Inflammatory macrophage treated with lipopolysaccharide for 1 hour (primary cell): ENCODE data around the gene GALNT16.
"Not testable (repeated sequence)": the region's sequence is repeated elsewhere in the genome, so short reads cannot be mapped to it uniquely, and the experiment has no call there.

ENCODE experiments used
- DNase-seq, 2 donors: peaks; one replicate each; pipeline ENCODE4 v3.0.0-alpha.2; 2020 to 2022

Gene GALNT16

DNA sequence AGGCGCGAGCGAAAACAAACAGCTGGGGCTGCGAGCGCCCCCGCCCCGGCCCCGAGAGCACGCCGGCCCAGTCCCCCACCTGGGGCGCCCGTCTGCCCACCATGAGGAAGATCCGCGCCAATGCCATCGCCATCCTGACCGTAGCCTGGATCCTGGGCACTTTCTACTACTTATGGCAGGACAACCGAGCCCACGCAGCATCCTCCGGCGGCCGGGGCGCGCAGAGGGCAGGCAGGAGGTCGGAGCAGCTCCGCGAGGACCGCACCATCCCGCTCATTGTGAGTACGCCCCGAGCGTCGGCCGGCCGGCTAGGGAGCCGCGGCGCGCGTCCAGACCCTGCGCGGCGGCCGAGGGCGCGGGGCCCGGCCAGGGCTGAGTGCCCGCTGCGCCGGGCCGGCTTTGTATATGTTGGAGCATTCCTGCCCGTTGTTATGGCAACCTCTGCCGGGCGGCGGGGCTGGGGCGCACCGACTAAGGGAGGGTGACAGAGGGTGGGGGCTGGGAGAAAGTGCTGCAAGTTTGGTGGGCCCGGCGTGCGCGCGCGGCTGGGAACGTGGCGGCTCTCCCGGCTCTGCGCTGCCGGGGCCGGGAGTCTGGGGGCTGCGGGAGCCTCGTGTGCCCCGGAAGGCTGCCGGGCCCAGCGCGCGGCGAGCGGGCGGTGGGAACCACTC lies 367 bp downstream of the GALNT16 start:
- no peak for DNase-seq

DNA sequence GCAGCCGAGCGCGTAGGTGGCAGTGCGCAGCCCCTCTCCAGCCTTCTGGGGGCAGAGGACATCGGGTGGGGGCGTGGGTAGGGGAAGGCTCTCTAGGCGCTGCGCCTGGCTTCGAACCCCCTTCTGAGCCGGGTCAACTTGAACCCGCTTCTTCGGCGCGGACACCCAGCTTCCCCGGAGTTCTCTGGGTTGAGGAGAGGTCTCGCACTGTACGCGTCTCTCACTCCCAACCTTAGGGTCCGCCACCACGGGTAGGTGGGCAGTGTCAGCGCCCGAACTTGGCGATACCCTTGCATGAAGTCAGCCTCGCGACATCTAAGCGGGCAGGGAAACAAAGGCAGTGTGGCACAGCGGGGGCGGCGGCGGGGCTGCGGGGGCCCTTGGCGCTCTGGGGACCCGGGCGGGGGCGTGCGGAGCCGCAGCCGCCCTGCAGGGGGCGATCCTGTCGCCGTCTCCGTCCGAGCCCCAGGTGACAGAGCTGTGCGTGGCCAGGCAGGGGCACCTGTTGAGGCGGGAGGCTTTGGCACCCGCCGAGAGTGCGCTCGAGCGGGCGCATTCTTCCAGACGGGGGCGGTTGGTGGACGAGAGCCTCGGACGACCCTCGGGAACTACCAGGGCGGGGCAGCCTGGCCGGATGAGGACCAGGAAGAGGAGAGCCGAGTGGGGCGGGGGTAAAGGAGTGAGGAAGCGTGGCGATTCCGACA lies 1.1 kb downstream of the GALNT16 start:
- no peak for DNase-seq

DNA sequence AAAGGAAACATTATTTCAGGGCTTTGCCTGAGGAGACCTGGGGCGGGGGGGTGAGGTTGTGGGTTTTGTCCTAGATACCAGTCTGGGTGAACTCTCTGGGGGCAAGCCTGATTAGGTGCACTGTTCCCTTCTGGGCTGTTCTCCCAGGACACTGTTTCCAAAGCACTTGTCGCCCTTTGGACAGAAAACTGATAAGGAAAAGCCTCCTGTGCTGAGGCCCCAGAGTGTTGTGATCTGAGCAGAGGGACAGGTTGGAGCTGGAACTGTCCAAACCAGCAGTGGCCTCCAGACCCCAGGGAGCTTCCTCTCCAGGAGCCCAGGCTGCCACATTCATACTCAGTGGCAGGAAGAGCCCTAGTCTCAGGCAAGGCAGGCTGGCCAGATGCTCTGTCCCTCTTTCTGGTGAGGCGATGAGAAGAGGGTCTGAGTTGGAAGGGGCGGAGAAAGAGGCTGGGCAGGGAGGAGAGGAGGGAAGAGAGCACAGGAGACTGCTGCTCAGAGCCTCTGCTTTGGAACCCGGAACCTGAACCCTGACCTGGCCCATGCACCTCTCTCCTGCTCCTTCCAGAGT lies 1.9 kb downstream of the GALNT16 start:
- no peak for DNase-seq

DNA sequence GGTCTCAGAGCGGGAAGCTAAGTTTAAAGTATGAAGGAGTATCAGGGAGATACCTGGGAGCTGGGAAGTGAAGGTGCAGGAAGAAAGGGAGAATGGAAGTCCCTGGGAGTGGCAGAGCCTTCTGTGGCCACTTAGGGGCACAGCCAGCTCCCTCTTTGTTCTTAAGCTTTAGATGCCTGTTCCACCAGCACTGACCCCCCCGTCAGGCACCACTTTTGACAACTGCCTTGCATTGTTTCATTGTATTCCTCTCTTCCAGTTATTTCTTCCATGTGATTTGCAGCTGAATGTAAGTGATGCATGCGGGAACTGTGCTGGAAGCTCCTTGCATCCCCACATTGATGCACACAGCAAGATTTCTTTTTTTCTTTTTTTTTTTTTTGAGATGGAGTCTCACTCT lies 2.6 kb downstream of the GALNT16 start:
- DNase-seq, result no peak

DNA sequence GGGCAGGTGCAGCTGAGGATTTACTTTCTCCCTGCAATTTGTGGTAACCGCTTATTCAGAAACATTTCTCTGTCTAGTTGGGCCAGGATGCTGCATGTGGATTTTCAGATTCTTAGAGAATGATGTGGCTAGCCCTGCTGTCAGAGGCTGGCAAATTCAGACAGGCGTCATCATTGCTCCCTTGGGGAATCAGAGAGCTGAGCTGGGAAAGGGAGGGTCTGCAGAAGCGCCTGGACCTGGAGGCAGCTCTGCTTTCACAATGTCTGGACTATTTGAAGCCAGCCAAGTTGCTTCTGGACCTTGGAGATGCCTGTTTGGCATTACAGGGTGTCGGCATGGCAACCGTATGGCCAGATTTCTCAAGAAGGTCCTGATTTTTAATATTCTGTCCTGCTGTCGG lies 3.4 kb downstream of the GALNT16 start:
- DNase-seq, result no peak

- DNase-seq, result no peak
Measured at GRCh38 chr14:69263771-69264170, 3.8 kb downstream of the GALNT16 start.

- no peak for DNase-seq
Measured at GRCh38 chr14:69266572-69267345, 6.8 kb downstream of the GALNT16 start.

- DNase-seq, result no peak
Measured at GRCh38 chr14:69267492-69267891, 7.5 kb downstream of the GALNT16 start.

GRCh38 chr14:69268223-69268622 lies 8.3 kb downstream of the GALNT16 start:
- no peak for DNase-seq

GRCh38 chr14:69268763-69269162 lies 8.8 kb downstream of the GALNT16 start:
- no peak for DNase-seq

GRCh38 chr14:69269381-69269780 lies 9.4 kb downstream of the GALNT16 start:
- no peak for DNase-seq

- DNase-seq, result no peak
Measured at GRCh38 chr14:69270097-69270496, 10.1 kb downstream of the GALNT16 start.

DNA sequence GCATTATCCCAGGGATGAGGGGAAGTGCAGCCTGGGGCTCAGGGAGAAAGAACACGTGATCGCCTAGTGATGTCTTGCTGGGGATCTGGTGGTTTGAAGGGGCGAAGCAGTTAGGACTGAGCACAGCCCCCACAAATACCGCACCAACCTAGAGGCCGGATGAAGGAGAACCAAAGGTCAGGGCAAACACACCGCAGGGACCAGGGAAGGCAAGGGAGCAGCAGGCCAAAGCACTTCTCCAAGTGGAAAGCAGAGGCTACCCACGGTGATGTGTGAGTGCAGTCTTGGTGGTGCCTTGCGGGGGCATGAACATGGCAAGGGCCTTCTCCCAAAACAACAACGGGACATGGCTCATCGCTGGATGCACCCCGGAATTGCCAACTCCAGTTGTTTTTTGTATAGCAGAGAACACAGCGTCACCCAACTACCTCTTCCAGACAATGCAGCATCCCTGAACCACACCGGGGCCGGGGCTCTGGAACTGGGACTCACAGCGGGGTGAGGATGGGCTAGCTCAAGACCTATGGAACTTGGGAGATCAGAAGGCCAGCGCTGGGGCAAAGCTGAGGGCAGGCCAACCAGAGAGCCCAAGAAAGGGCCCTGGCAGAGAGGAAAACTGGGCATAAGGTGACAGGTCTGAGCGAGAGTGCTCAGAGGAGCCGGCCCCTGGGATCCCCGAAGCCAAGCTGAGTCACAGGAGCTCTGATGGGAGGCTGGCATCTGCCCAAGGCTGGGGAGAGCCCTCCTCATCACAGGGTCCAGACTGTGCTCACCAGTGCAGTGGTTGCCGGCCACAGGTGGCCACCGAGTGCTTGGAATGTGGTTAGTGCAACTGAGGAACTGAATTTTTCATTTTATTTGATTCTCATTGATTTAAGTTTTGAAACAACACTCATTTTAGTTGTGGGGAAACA lies 11.1 kb downstream of the GALNT16 start:
- no peak for DNase-seq

GRCh38 chr14:69274321-69274720 lies 14.4 kb downstream of the GALNT16 start:
- no peak for DNase-seq

- no peak for DNase-seq
Measured at GRCh38 chr14:69275331-69275730, 15.4 kb downstream of the GALNT16 start.

DNA sequence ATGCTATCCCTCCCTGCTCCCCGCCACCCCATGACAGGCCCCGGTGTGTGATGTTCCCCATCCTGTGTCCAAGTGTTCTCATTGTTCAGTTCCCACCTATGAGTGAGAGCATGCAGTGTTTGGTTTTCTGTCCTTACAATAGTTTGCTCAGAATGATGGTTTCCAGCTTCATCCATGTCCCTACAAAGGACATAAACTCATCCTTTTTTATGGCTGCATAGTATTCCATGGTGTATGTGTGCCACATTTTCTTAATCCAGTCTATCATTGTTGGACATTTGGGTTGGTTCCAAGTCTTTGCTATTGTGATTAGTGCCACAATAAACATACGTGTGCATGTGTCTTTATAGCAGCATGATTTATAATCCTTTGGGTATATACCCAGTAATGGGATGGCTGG lies 17.4 kb downstream of the GALNT16 start:
- DNase-seq, result not testable (repeated sequence)

GRCh38 chr14:69280746-69281291 lies 20.9 kb downstream of the GALNT16 start:
- DNase-seq, result no peak

- DNase-seq, result no peak
Measured at GRCh38 chr14:69281450-69282169, 21.7 kb downstream of the GALNT16 start.

- no peak for DNase-seq
Measured at GRCh38 chr14:69282448-69282847, 22.5 kb downstream of the GALNT16 start.

DNA sequence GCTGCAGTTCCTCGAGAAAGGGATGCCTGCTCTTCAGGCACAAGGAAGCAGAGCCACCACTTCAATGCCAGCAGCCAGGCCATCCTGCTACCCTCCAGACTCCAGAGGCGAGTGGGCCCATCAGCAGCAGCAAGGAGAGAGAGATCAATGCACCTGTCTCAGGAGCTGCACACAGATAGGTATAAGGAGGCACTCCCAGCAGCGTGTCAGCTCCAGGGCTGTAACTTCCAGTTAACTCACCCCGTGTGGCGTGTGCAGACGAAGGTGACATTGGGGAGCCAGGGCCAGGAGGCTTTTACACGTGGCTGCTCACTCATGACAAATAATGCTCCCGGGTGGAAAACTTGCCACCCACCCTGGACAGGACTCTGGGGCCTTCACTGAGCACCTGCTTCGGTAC lies 24.2 kb downstream of the GALNT16 start:
- DNase-seq, result no peak

- DNase-seq, result no peak
Measured at GRCh38 chr14:69285661-69286255, 25.8 kb downstream of the GALNT16 start.
